ENCODE measurements around the gene MAF. TPM values are rescaled to one million over a fixed set of nuclear protein-coding genes. Genes with fewer than 3 reads are reported as not detected.

The MAF gene
- polyA plus RNA-seq, 1 experiment = 1.7 TPM

DNA sequence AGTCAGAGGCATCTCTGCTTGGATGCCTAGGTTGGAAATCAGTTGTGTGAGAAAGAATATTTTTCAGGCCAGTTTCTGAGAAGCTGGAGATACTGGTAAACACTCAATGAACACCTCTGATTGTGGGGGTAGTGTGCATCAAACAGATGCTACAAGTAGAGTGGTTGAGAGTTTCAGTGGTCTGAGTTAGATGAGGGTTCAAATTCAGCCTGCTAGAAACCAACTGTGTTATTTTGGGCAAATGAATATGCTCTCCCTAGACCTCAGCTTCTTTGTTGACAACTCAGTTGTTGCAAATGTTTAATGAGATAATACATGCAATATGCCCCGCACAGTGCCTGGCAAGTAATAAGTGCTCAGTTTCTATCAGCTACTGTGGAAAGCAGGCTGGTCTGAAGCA is 25.2 kb upstream of the MAF start:
- POLR2A ChIA-PET = no interaction called here
- TF ChIP-seq, protein P1, sequence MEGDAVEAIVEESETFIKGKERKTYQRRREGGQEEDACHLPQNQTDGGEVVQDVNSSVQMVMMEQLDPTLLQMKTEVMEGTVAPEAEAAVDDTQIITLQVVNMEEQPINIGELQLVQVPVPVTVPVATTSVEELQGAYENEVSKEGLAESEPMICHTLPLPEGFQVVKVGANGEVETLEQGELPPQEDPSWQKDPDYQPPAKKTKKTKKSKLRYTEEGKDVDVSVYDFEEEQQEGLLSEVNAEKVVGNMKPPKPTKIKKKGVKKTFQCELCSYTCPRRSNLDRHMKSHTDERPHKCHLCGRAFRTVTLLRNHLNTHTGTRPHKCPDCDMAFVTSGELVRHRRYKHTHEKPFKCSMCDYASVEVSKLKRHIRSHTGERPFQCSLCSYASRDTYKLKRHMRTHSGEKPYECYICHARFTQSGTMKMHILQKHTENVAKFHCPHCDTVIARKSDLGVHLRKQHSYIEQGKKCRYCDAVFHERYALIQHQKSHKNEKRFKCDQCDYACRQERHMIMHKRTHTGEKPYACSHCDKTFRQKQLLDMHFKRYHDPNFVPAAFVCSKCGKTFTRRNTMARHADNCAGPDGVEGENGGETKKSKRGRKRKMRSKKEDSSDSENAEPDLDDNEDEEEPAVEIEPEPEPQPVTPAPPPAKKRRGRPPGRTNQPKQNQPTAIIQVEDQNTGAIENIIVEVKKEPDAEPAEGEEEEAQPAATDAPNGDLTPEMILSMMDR (IDR thresholded peaks at IDR 0.05; ENCODE audit: insufficient read depth, low read depth, low read length) = no peak
- CTCF ChIA-PET = interaction anchor here (0.8 kb wide), 1 partner anchor 24 kb away, joined by 4 read pairs; no protein-coding TSS in a partner anchor
- H3K4me3 ChIP-seq (ENCODE audit: low read depth, low read length) = no peak overlapping the region
- H3K27me3 ChIP-seq (ENCODE audit: control insufficient read depth, insufficient read depth, low read length) = no peaks in the 10 kb centered on the region
- H3K36me3 ChIP-seq (ENCODE audit: control insufficient read depth, insufficient read depth, low read length) = no peaks in the 10 kb centered on the region
- no peak for DNase-seq (ENCODE audit: low read depth)

DNA sequence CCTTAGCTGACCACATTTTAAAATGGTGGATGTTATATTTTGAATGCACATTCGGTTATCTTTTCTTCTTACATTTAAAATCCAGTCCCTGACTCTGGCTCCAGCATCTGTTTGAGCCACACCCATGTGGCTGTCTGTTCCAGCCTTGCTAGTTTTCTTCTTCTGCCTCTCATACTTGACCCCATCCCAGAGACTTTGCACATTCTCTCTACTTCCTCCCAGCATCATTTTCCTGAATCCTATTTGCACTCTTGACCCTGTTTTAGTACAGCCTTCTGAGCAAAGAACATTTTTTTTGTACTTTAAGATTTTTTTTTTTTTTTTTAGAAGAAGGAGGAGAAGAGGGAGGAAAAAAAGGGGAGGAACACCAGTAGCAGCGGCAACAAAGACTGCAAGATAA is 23.3 kb upstream of the MAF start:
- no peak for DNase-seq (ENCODE audit: low read depth)
- POLR2A ChIA-PET = no interaction called here
- Histone ChIP-seq H3K27me3 (ENCODE audit: control insufficient read depth, insufficient read depth, low read length) (no peaks in the 10 kb centered on the region), H3K4me3 (ENCODE audit: low read depth, low read length) (no peak overlapping the region), H3K36me3 (ENCODE audit: control insufficient read depth, insufficient read depth, low read length) (no peaks in the 10 kb centered on the region)
- TF ChIP-seq, protein P1 (IDR thresholded peaks at IDR 0.05; ENCODE audit: insufficient read depth, low read depth, low read length) = no peak
- CTCF ChIA-PET = no interaction called here

DNA sequence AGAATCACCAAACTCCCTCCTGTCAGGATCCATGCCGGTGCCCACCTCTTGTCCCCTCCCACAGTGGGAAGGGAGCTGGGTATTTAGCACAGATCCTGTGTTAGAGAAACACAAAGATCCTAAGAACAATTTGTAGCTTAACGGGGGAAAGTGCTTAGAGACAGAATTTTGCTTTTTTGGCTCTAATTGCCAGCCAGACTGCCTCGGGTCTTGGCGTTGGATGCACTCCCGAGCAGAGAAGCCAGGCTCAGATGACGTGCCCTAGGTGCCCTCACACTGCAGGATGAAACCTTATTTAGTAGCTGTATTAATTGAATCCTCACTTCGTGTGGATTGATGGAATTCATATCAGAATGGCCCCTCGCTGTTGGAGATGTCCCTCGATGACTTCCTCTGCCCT is 22.5 kb upstream of the MAF start:
- DNase-seq (ENCODE audit: low read depth) = no peak
- CTCF ChIA-PET = no interaction called here
- Histone ChIP-seq H3K27me3 (ENCODE audit: control insufficient read depth, insufficient read depth, low read length) (no peaks in the 10 kb centered on the region), H3K36me3 (ENCODE audit: control insufficient read depth, insufficient read depth, low read length) (no peaks in the 10 kb centered on the region), H3K4me3 (ENCODE audit: low read depth, low read length) (no peak overlapping the region)
- POLR2A ChIA-PET = no interaction called here
- TF ChIP-seq, protein P1 (IDR thresholded peaks at IDR 0.05; ENCODE audit: insufficient read depth, low read depth, low read length) = no peak

DNA sequence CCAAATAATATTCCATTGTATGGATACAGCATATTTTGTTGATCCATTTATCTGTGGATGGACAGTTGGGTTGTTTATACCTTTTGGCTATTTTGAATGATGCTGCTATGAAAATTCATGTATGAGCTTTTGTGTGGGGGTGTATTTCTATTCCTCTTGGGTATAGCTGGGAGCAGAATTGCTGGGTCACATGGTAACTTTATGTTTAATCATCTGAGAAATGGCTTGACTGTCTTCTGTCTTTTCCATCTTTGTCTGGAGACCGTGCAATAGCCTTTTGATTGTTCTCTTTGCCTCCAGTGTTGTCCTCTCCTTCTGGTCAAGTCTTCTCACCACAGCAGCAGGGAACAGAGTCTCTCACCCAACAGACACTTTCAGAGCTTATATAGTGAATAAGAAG is 20.5 kb upstream of the MAF start:
- ChIA-PET CTCF (interaction anchor here (1.8 kb wide), 1 partner anchor 20 kb away, joined by 5 read pairs; the partner anchor contains the start of gene MAF), POLR2A (interaction anchor here (0.6 kb wide), 1 partner anchor 97 kb away, joined by 3 read pairs; no protein-coding TSS in a partner anchor)
- TF ChIP-seq, protein P1 (IDR thresholded peaks at IDR 0.05; ENCODE audit: insufficient read depth, low read depth, low read length) = no peak
- Histone ChIP-seq H3K4me3 (ENCODE audit: low read depth, low read length) (no peak overlapping the region), H3K27me3 (ENCODE audit: control insufficient read depth, insufficient read depth, low read length) (no peaks in the 10 kb centered on the region), H3K36me3 (ENCODE audit: control insufficient read depth, insufficient read depth, low read length) (no peaks in the 10 kb centered on the region)
- no peak for DNase-seq (ENCODE audit: low read depth)

DNA sequence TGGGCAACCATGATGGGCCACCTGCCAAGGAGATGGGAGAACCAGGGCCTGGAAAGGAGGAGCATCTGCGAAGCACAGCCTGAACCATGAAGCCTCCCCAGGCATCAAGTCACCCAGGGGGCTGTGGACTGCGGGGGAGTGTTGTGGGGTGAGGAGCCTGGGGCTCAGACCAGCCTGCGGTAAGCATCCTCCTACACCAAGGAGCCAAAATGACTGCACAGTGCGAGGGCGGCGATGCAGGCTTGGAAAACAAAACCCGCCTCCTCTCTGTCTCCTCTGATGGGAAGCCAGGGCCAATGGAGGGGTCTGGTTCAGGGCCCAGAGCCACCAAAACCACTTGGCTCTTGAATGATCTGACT is 18.1 kb upstream of the MAF start:
- POLR2A ChIA-PET = no interaction called here
- CTCF ChIA-PET = no interaction called here
- DNase-seq (ENCODE audit: low read depth) = no peak
- H3K4me3 ChIP-seq (ENCODE audit: low read depth, low read length) = no peak overlapping the region
- no peaks in the 10 kb centered on the region for H3K27me3 ChIP-seq (ENCODE audit: control insufficient read depth, insufficient read depth, low read length)
- H3K36me3 ChIP-seq (ENCODE audit: control insufficient read depth, insufficient read depth, low read length) = no peaks in the 10 kb centered on the region
- TF ChIP-seq, protein P1 (IDR thresholded peaks at IDR 0.05; ENCODE audit: insufficient read depth, low read depth, low read length) = no peak

All from BJ (cell line).